ENCODE data around the gene FGF1. TPM values are rescaled to one million over a fixed set of nuclear protein-coding genes. Genes with fewer than 3 reads are reported as not detected.

The FGF1 gene
- total and polyA plus RNA-seq, 2 donors (not counting 3 experiments of a cell fraction or from before 2014, with no cell fraction given): not detected

GRCh38 chr5:142626786-142627185 is 59.1 kb downstream of the FGF1 start:
- no peak for DNase-seq (ENCODE audit: low read depth, low spot score)
- no peaks in the 10 kb centered on the region for H3K79me2 ChIP-seq (ENCODE audit: control insufficient read depth, insufficient read depth, low read length)
- H3K9me3 ChIP-seq (replicated peaks; ENCODE audit: control insufficient read depth, insufficient read depth, low read length): no peaks in the 10 kb centered on the region
- no peak overlapping the region for H2AFZ ChIP-seq (ENCODE audit: low read depth, low read length)
- peaks cover 9% of the 10 kb centered on the region for H3K4me1 ChIP-seq (ENCODE audit: control insufficient read depth, extremely low read depth, insufficient read depth, low read length)
- peaks cover 2 to 4% of the 10 kb centered on the region in 2 experiments for H3K27me3 ChIP-seq (ENCODE audit: control insufficient read depth in 2 of 2, insufficient read depth in 2 of 2, low read length in 2 of 2)
- H3K9ac ChIP-seq (replicated peaks; ENCODE audit: extremely low read depth, insufficient read depth, low read length): no peak overlapping the region
- H4K20me1 ChIP-seq (replicated peaks; ENCODE audit: control insufficient read depth, extremely low read depth, insufficient read depth, low read length): no peaks in the 10 kb centered on the region
- no peak for TF ChIP-seq POLR2AphosphoS5 (IDR thresholded peaks at IDR 0.05; ENCODE audit: insufficient read depth, low read depth, low read length)
- no peak for TF ChIP-seq JUN (IDR thresholded peaks at IDR 0.05; ENCODE audit: borderline replicate concordance, insufficient read depth, insufficient read length, low read depth)
- TF ChIP-seq GATA2 (IDR thresholded peaks at IDR 0.05; ENCODE audit: insufficient read depth, insufficient read length, low read depth, low read length): no peak
- H3K4me2 ChIP-seq (ENCODE audit: insufficient read depth, low read length): no peak overlapping the region
- H3K9me1 ChIP-seq (replicated peaks; ENCODE audit: control insufficient read depth, extremely low read depth, insufficient read depth, low read length): no peaks in the 10 kb centered on the region
- no peak overlapping the region for H3K27ac ChIP-seq (ENCODE audit: insufficient read depth, low read depth, low read length)
- intact Hi-C loops (cut with micrococcal nuclease): no loop called here
- POLR2A ChIA-PET: no interaction called here
- no peak overlapping the region for H3K4me3 ChIP-seq (replicated peaks in 1 of 3; ENCODE audit: insufficient read depth in 1 of 3, low read depth in 1 of 3, low read length in 3 of 3)
- no peak for FAIRE-seq
- dilution Hi-C loops (cut with MboI; ENCODE audit: extremely low pct_ligation_motif_present, low sequenced_read_pairs): no loop called here
- no TSS peak for BruUV-seq (replicated peaks)
- CTCF ChIA-PET: interaction anchor here (0.6 to 2.0 kb wide), 5 partner anchors 8 to 262 kb away, joined by 3 to 14 read pairs (median 4); no protein-coding TSS in a partner anchor
- no peaks in the 10 kb centered on the region for H3K36me3 ChIP-seq (ENCODE audit: control insufficient read depth in 2 of 2, extremely low read depth in 1 of 2, insufficient read depth in 2 of 2, low read length in 2 of 2)

GRCh38 chr5:142626099-142626498 is 59.8 kb downstream of the FGF1 start:
- BruUV-seq (replicated peaks): no TSS peak
- POLR2A ChIA-PET: no interaction called here
- H3K4me1 ChIP-seq (ENCODE audit: control insufficient read depth, extremely low read depth, insufficient read depth, low read length): peaks cover 4% of the 10 kb centered on the region

More at GRCh38 chr5:142626099-142626498, 59.8 kb downstream of the FGF1 start:
- intact Hi-C loops (cut with micrococcal nuclease) (no loop called here), dilution Hi-C loops (cut with MboI; ENCODE audit: extremely low pct_ligation_motif_present, low sequenced_read_pairs) (no loop called here)
- no peaks in the 10 kb centered on the region for H4K20me1 ChIP-seq (replicated peaks; ENCODE audit: control insufficient read depth, extremely low read depth, insufficient read depth, low read length)
- H3K9ac ChIP-seq (replicated peaks; ENCODE audit: extremely low read depth, insufficient read depth, low read length): no peak overlapping the region
- no peak overlapping the region for H2AFZ ChIP-seq (ENCODE audit: low read depth, low read length)
- TF ChIP-seq MYC (IDR thresholded peaks at IDR 0.05; ENCODE audit: low read depth, low read length): no peak
- no peak for TF ChIP-seq POLR2A (IDR thresholded peaks at IDR 0.05; ENCODE audit: low read depth, low read length)
- no peak for TF ChIP-seq POLR2AphosphoS5 (IDR thresholded peaks at IDR 0.05; ENCODE audit: insufficient read depth, low read depth, low read length)
- no peak for TF ChIP-seq MAX (IDR thresholded peaks at IDR 0.05; ENCODE audit: insufficient read depth, insufficient read length)
- no peak for TF ChIP-seq JUN (IDR thresholded peaks at IDR 0.05; ENCODE audit: borderline replicate concordance, insufficient read depth, insufficient read length, low read depth)
- TF ChIP-seq GATA2 (IDR thresholded peaks at IDR 0.05; ENCODE audit: insufficient read depth, insufficient read length, low read depth, low read length): no peak
- no peak for TF ChIP-seq EZH2 (IDR thresholded peaks at IDR 0.05; ENCODE audit: borderline replicate concordance, low read depth, low read length, severe bottlenecking)
- TF ChIP-seq FOS (IDR thresholded peaks at IDR 0.05; ENCODE audit: borderline replicate concordance, insufficient read depth, low read length): no peak
- no peak for TF ChIP-seq CTCF (IDR thresholded peaks at IDR 0.05; ENCODE audit: extremely low read depth in 1 of 2, insufficient read depth in 1 of 2, low read depth in 1 of 2, low read length in 2 of 2)
- no peaks in the 10 kb centered on the region for H3K9me1 ChIP-seq (replicated peaks; ENCODE audit: control insufficient read depth, extremely low read depth, insufficient read depth, low read length)
- FAIRE-seq (no peak), DNase-seq (ENCODE audit: low read depth, low spot score) (no peak)
- CTCF ChIA-PET: interaction anchor here (0.7 to 2.0 kb wide), 3 partner anchors 29 to 263 kb away, joined by 3 to 14 read pairs (median 5); no protein-coding TSS in a partner anchor
- H3K36me3 ChIP-seq (ENCODE audit: control insufficient read depth in 2 of 2, extremely low read depth in 1 of 2, insufficient read depth in 2 of 2, low read length in 2 of 2): no peaks in the 10 kb centered on the region
- H3K4me3 ChIP-seq (replicated peaks in 1 of 3; ENCODE audit: insufficient read depth in 1 of 3, low read depth in 1 of 3, low read length in 3 of 3): no peak overlapping the region
- H3K4me2 ChIP-seq (ENCODE audit: insufficient read depth, low read length): no peak overlapping the region
- no peaks in the 10 kb centered on the region for H3K9me3 ChIP-seq (replicated peaks; ENCODE audit: control insufficient read depth, insufficient read depth, low read length)
- peaks cover 2 to 4% of the 10 kb centered on the region in 2 experiments for H3K27me3 ChIP-seq (ENCODE audit: control insufficient read depth in 2 of 2, insufficient read depth in 2 of 2, low read length in 2 of 2)
- H3K27ac ChIP-seq (ENCODE audit: insufficient read depth, low read depth, low read length): no peak overlapping the region
- H3K79me2 ChIP-seq (ENCODE audit: control insufficient read depth, insufficient read depth, low read length): no peaks in the 10 kb centered on the region

All from endothelial cell of umbilical vein (primary cell).